ENCODE measurements around the gene OSBPL1A.
"Not testable (repeated sequence)": the region's sequence is repeated elsewhere in the genome, so short reads cannot be mapped to it uniquely, and the experiment has no call there.

OSBPL1A gene

DNA sequence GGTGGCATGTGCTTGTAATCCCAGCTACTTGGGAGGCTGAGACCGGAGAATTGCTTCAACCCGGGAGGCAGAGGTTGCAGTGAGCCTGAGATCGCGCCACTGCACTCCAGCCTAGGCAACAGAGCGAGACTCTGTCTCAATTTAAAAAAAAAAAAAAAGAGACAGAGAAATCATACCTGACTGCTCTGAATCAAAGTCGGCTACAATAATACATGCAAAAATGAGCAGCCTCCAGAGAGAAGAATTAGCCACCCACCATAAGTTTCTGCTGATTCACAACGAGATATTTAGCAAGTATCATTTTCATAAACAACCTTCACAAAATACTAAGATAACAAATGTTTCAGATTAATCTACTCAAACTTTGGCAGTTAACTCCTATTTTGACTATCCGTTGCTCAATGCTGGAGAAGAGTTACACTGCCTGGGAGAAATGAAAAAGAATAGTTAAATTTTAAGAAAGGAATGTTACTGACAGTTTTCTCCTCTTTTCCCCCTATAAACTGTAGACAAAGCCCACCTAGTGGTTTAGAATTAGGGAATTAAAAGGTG lies 1.5 kb downstream of the OSBPL1A start:
- DNase-seq: no peak

DNA sequence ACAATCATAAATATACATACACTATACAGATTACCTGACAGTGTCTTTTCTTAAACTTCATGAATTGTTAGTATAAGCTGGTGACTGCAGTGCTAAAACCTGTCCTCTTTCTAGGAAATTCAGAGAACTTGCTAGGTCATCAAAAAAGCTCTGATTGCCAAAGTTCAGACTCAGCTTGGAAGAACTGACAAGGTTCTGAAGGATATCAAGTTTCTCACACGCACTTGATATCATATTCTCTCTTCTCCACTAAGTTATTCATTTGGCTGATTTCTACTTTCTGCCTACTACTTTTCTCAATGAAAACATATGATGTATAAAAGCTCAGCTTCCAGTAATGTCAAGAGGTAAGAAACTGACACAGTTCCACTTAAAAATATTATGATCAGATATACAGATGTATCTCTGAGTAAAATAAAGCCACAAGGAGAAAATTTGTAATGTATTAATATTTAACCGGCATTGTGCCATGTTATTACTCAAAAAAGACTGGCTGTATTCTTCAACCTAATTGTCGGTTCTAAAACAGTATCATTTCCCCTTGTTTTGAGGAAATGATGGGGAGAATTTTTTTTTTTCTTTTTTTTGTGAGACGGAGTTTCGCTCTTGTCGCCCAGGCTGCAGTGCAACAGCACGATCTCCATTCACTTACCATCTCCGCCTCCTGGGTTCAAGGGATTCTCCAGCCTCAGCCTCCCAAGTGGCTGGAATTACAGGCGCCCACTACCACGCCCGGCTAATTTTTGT lies 2.4 kb downstream of the OSBPL1A start:
- no peak for DNase-seq

DNA sequence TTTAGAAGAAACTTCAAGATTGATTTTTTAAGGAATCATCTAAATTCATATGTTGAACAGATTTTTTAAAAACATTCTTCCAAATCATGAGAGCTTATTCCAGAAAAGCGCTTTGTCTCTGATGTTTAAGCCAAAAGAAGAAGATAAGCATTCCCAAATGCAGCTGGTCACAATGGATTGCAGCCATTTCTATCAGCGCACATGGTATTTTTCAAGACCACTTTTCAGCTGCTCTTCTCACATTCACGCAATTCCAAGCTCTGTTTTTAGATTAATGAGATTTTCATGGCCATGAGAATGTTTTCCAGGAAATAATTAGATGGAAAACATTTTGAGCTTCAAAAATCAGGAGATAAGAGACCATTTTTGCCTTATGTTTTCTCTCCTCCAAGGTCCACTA lies 8.7 kb downstream of the OSBPL1A start:
- DNase-seq: no peak

DNA sequence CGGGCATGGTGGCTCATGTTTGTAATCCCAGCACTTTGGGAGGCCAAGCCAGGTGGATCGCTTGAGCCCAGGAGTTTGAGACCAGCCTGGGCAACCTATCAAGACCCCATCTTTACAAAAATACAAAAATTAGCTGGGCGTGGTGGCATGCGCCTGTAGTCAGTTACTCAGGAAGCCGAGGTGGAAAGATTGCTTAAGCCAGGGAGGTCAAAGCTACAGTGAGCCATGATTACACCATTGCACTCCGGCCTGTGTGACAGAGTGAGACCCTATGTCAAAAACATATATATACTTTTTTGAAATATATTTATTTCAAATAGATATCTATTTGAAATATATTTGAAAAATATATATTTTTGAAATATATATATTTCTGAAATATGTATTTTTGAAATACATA lies 10.9 kb downstream of the OSBPL1A start:
- no peak for DNase-seq

DNA sequence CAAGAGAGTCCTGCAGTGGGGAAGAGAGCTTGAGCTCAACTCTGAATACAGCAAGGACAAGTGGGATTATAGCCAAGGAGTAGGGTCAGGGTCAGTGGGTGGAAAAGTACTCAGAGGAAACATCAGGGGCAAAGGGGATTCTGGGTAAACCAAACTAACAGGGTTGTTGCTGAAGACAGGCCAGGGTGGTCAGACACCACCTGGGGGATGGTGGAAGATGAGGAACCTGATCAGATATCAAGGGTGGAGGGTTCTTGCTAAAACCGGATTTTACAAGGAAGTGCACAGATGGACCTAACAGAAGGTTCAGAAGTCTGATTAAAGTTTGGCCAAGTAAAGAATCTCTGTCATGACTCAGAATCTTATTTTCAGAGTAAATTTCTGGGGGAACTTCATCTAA lies 16.5 kb downstream of the OSBPL1A start:
- no peak for DNase-seq

DNA sequence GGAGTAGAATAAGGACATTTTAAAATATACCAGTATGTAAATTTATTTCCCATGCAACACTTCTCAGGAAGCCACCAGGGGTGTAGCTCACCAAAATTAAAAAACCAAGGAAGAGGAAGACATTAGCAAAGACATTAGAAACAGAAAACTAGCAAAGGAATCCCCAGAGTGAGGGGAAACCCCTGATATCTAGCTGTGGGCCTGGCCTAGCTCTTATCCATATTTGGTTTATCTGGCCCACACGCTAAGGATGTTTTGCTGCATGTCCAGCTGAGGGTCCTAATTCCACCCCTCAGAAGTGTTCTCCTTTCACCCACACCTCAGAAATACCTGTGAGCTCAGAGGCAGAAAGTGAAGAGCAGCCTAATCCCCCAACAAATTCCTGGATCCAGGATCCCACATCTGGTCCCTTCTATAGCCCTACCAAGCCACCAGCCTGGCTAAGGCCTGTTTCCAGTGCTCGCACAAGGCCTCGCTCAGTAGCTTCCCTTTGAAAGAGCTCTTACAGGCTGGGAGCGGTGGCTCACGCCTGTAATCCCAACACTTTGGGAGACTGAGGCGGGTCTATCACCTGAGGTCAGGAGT lies 17.4 kb downstream of the OSBPL1A start:
- DNase-seq: no peak

DNA sequence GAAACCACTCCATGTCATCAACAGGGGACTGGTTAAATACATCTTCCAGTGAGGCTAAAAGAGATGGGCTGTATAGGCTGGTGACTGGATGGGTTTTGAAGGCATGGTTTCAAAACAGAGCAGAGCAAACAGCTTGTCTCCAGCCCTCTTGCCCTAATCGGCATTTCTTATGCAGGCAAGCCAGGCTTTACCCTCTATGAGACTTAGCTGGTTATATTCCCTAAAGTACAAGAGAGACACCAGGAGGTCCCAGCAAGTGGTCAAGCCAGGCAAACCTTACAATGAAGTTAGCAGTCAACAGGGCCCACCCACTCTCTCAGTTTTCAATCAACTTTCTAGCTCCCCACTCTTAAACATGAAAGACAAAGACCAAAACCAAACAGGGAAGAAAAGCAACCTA lies 19.0 kb downstream of the OSBPL1A start:
- DNase-seq: no peak

DNA sequence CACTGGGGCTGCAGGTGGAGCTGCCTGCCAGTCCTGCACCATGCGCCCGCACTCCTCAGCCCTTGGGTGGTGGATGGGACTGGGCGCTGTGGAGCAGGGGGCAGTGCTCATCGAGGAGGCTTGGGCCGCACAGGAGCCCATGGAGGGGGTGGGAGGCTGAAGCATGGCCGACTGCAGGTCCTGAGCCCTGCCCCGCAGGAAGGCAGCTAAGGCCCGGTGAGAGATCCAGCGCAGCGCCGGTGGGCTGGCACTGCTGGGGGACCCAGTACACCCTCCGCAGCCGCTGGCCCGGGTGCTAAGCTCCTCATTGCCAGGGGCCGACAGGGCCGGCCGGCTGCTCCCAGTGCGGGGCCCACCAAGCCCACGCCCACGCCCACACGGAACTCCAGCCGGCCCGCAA lies 21.1 kb downstream of the OSBPL1A start:
- not testable (repeated sequence) for DNase-seq

DNA sequence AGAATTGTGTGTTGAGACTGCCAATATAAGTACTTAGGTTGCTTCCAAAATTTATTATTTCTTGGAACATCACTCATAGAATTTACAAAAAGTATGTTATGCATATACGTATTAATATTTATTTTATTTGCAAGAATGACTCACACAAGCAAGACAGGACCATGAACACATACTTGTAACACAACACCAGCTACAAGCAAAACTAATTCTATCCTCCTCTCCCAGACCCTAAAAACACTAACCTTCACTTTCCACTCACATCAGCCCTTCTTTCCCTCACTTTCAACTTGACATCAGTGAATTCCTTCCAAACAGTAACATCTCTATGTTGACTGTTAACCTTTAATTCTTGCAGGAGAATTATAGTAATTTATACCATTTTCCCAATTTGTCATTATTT lies 24.3 kb downstream of the OSBPL1A start:
- no peak for DNase-seq

DNA sequence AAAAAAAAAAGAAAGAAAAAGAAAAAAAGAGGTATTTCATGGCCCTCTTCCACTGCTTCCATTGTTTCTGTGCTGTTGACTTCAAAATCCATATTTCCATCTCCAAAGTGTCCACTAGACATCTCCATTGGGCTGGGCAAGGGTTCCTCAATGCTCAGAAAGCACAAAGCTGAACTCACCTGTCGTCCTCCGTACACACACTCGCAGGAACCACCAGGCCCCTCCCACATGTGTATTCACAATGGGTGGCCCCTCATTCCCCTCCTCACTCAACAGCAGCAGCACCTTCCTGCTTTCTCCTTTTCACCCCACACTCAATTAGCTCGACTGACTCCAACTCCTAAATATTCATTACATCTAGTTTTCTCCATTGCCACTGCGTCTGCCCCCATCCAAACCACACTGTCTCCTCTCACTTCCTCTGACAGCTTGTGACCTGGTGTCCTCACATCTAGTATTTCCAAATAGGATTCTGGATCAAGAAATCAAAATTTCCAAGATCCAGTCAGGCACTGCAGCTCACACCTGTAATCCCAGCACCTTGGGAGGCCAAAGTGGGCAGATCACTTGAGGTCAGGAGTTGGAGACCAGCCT lies 25.2 kb downstream of the OSBPL1A start:
- no peak for DNase-seq

DNA sequence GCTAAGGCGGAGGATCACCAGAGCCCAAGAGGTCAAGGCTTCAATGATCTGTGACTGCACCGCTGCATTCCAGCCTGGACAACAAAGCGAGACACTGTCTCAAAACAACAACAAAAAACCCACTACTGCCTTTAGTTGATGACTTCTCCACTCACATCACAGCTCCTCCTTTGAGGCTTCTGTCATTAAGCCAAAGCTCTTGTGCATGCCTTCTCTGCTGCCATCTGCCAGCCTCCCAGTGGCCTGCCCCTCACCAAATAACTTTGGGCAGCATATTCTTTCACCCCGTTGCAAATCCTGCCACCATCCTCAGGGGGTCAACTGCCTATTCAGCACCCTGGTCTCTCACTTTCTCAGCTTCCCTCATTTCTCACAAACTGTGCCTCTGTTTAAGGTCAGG lies 27.5 kb downstream of the OSBPL1A start:
- DNase-seq: no peak

DNA sequence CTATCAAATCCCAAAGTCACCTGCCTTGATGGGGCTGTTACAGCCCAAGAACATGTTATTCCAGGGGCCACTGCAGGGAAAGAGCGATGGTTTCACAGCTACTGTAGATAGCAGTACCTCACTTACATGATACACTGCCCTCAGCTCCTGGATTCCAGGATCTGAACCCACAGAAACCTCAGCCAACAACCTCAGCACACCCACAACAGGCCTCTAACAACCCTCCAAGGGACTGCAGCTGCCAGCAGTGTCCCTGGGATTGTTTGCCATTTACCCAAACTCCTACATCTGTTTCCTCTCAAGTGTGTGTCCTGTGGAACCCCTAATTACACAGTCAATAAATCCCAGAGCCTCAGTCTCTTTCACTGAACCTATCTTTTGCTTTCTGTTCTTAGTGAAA lies 28.2 kb downstream of the OSBPL1A start:
- no peak for DNase-seq

DNA sequence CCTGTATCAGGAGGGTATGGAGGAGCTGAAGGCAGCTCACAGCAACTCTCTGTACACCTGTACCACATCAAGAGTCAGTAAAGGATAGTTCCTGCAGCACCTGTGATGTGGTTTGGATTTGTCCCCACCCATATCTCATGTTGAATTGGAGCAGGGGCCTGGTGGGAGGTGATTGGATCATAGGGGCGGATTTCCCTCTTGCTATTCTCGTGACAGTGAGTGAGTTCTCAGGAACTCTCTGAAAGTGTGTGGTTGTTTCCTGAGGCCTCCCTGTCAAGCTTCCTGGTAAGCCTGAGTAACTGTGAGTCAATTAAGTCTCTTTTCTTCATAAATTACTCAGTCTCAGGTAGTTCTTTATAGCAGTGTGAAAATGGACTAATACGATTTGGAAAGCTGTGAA lies 28.9 kb downstream of the OSBPL1A start:
- no peak for DNase-seq

DNA sequence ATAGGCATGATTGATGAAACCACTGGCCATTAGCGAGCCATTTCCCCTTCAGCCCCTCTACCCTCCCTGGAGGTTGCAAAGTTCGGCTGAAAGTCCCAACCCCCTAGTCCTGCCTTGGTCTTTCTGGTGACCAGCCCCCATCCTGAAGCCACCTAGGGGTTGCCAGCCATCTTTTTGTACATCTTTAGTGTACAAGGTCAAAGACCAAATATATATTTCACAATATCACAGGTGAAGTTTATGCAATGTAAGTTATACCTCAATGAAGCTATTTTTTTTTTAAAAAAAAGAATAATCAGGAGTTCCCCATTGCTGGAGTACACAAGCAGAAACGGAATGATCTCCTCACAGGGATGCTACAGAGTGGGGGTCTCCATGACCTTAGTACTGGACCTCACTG lies 31.3 kb downstream of the OSBPL1A start:
- DNase-seq: no peak

DNA sequence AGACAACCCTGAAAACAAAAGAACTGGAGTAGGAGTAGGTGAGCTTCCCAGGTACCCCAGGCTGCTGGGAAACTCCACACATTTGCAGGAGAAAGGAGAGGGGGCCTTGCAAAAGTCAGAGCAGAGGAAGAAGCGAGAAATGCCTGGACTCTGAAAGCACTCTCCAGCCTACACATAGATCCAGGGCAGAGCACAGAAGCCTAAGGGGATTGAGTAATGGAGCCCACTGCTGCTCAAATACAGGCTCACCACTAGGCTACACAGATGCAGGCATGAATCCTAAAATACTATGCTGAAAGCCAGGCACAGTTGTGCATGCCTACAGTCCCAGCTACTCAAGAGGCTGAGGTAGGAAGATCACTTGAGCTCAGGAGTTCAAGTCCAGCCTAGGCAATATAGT lies 33.4 kb downstream of the OSBPL1A start:
- no peak for DNase-seq

DNA sequence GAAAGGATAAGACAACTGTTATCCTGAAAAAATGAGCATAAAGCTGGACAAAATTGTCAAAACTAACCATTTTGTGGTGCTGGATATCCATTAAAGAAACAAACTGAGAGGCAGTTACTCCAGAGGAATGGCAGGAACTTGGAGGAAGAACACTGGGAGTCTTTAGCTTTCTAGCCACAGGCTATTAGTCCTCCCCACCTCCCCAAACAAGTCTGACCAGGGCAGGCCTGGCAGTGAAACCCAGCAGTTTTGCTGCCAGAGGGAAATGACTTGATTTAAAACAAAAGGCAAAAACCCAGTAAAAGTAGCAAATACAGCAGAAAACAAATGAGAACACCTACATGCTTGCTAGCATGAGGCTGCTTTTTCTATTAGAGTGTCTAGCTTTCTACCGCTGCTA lies 34.9 kb downstream of the OSBPL1A start:
- DNase-seq: no peak

DNA sequence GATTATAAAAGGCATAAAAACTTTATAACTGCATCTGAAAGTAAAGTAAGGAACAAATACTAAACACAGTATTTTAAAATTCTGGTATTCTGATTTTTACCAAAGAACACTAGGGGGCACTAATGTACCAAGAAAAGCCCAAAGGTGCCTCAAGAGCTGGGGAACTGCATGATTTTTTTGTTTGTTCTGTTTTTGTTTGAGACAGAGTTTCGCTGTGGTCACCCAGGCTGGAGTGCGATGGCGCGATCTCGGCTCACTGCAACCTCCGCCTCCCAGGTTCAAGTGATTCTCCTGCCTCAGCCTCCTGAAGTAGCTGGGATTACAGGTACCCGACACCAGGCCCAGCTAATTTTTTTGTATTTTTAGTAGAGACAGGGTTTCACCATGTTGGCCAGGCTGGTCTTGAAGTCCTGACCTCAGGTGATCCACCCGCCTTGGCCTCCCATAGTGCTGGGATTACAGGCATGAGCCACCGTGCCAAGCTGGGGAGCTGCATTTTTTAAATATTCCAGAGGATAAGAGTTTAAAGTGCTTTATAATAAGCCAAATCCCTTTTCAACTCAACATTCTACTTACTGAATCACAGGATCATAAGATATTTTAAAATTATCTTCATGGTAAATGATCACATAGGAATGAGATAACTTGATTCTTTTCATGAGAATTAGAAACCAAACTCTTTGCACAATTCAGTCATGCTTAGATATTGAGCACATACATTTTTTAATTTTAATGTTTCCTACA lies 37.7 kb downstream of the OSBPL1A start:
- DNase-seq: not testable (repeated sequence)

DNA sequence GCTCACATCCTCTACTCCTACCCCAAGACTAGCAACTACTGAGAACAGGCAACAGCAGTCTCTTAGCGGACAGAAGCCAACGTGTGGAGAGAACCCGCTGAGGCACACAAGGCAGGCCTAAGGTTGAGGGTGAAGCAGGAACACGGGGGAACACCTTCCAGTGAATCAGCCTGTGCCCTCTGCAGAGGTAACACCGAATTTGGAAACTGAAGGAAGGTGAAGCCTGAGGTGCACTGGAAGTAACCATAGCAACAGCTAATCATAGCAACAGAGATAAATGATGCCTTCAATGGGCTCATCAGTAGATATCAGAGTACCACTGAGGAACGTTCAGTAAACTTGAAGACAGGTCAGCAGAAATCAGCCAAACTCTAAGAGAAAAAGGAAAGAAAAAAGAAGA lies 43.3 kb downstream of the OSBPL1A start:
- no peak for DNase-seq

DNA sequence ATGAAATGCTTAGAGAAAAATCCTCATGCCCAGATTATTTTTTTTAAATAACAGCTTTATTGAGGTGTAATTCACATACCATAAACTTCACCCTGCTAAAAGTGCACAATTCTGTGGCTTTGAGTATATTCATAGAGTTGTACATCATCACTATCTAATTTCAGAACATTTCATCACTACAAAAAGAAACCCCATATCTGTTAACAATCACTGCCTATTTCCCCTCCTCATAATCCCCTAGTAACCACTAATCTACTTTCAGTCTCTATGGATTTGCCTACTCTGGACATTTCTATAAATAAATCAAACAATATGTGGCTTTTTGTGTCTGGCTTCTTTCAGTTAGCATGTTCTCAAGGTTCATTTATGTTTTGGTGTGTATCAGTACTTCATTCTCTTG lies 51.4 kb downstream of the OSBPL1A start:
- DNase-seq: no peak

DNA sequence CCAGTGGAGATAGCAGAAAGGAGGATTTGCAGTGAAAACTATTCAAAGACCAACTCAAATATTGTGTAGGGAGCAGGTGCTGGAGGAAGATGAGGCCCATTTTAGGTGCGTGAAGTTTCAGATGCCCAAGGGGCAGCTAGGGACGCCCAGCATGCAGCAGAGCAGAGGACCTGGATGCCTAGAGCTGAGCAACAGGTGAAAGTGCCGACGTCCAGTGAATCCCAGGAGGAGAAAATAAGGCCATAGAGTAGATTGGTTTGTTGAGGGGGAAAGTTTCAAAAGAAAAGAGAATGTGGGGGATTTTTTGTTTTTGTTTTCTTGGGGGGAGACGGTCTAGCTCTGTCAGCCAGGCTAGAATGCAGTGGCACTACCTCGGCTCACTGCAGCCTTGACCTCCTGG lies 53.1 kb downstream of the OSBPL1A start:
- no peak for DNase-seq

DNA sequence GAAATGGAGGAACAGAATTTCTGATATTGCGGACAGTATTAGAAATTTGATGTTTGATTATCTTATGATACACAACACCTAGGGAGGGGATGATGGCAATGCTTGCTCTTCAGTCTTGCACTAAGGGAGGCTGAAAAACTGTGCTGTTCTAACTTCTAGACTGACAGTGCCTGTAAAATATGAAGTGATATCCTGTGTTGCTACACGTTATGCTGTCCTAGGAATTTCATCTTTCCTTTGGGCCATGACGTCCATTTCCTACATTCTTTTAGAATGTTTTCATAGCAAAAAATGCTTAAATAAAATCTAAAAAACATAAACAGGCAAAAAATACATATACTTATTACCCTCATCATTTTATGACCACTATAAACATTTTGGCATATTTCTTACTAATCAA lies 55.3 kb downstream of the OSBPL1A start:
- no peak for DNase-seq

DNA sequence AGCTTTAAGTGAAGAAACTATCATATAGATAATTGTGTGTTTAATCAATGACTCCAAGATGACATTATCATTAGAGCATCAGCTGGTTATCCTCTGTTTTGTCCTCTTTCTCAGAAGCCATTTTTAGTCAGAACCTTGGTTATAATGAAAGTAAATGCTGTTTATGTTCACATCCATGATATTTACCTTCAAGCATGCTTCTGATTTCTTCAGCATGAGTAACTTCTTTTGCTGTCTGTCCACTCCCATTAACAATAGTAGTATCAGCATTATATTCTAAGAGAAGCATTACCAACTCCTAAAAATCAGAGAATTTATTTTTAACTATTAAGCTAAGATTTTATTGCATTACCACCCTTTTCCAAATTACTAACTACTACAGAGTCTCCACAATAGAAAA lies 56.3 kb downstream of the OSBPL1A start:
- DNase-seq: no peak

DNA sequence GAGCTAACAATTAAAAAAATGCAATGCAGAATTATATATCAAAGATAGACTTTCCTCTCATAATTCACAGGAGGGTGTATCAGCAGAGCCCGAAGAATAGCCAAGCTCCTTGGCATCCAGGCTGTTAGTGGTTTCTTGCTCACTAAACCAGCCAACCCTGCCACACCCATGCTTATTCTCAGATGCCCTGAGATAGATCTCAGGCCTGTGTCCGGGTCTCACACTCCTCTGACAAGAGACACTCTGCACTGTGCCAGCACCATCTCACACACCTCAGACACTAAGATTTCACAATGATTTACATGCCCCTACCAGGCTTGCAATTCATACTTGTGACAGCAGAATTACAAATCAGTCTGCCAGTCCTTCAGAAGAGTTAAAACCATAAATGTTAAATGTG lies 64.5 kb downstream of the OSBPL1A start:
- no peak for DNase-seq

DNA sequence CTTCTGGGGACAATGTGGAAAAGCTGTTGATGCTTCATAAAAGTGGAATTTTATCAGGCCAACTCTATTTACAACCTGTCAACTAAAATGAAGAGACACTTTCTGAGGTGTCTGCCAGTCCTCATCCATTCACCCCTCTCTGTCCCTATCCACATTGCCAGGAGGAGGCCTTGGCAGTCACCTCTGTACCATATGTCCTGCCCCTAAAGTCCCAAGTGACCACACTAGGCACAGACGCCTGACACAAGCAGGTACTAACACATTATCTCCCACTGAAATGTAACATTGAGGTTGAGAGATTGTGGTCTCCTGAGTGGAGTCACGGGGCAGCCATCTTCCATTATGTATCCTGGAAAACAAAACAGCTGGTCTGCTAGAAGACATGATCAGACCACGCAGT lies 71.4 kb downstream of the OSBPL1A start:
- no peak for DNase-seq

All from NCI-H1436 treated with DMSO at 0.1 percent for 48 hours (cell line).